GM23338 (cell line): ENCODE results near the gene NPM1. TPM values are rescaled to one million over a fixed set of nuclear protein-coding genes. Genes with fewer than 3 reads are reported as not detected.

Experiments
- ATAC-seq: fragments of 200-7000 bp; cut with Tn5 transposase; 3 replicates; pipeline ENCODE4 v1.9.1; 2020
- DNase-seq: peaks from one replicate; pipeline ENCODE4 v3.0.0-alpha.2; 2015; ENCODE audit warnings: low spot score
- H2AFZ ChIP-seq: fragments of 200-600 bp; sonication (generic); 2 replicates; pipeline ENCODE4 v1.8.0; 2016; ENCODE audit warnings: antibody characterized with exemption, mild to moderate bottlenecking, moderate library complexity
- H3F3A ChIP-seq: fragments of 200-600 bp; sonication (generic); replicated peaks from 2 replicates; pipeline ENCODE4 v1.8.0; 2017; ENCODE audit warnings: antibody characterized with exemption, mixed run types, low read depth
- H3K27ac ChIP-seq: fragments of 200-600 bp; sonication (generic); 2 replicates; pipeline ENCODE4 v1.6.1; 2016; ENCODE audit warnings: low read depth
- H3K27me3 ChIP-seq: fragments of 200-600 bp; sonication (generic); 2 replicates; pipeline ENCODE4 v1.8.0; 2016; ENCODE audit warnings: mild to moderate bottlenecking, mixed run types, moderate library complexity; ENCODE audit not compliant: insufficient read depth
- H3K36me3 ChIP-seq: fragments of 200-600 bp; sonication (generic); 2 replicates; pipeline ENCODE4 v1.8.0; 2016; ENCODE audit warnings: mild to moderate bottlenecking; ENCODE audit not compliant: insufficient read depth
- H3K4me1 ChIP-seq: fragments of 200-600 bp; sonication (generic); 2 replicates; pipeline ENCODE4 v1.8.0; 2016; ENCODE audit warnings: mild to moderate bottlenecking, moderate library complexity; ENCODE audit not compliant: insufficient read depth
- H3K4me2 ChIP-seq: fragments of 200-600 bp; sonication (generic); 2 replicates; pipeline ENCODE4 v1.7.1; 2017; ENCODE audit warnings: mixed run types
- H3K4me3 ChIP-seq: fragments of 200-600 bp; sonication (generic); 2 replicates; pipeline ENCODE4 v1.6.1; 2016; ENCODE audit warnings: mixed run types
- H3K79me2 ChIP-seq: fragments of 200-600 bp; sonication (generic); replicated peaks from 2 replicates; pipeline ENCODE4 v1.8.0; 2017; ENCODE audit warnings: mild to moderate bottlenecking; ENCODE audit not compliant: insufficient read depth
- H3K9me2 ChIP-seq: fragments of 200-600 bp; sonication (generic); 2 replicates; pipeline ENCODE4 v1.8.0; 2017; ENCODE audit not compliant: insufficient read depth
- H4K20me1 ChIP-seq: fragments of 200-600 bp; sonication (generic); replicated peaks from 2 replicates; pipeline ENCODE4 v1.8.0; 2017; ENCODE audit warnings: mild to moderate bottlenecking; ENCODE audit not compliant: insufficient read depth
- H3K27ac Mint-ChIP-seq: 2 replicates; pipeline ENCODE4 v1.8.0; 2020; ENCODE audit warnings: inconsistent platforms, mild to moderate bottlenecking, moderate library complexity, mixed read lengths
- H3K27me3 Mint-ChIP-seq: 3 replicates; pipeline ENCODE4 v1.8.0; 2022; ENCODE audit warnings: low read depth, mild to moderate bottlenecking, moderate library complexity, mixed read lengths, inconsistent platforms; ENCODE audit not compliant: insufficient read depth, poor library complexity
- H3K36me3 Mint-ChIP-seq: 3 replicates; pipeline ENCODE4 v1.8.0; 2021; ENCODE audit warnings: low read depth, mild to moderate bottlenecking, inconsistent platforms, moderate library complexity, mixed read lengths
- H3K4me1 Mint-ChIP-seq: 3 replicates; pipeline ENCODE4 v1.8.0; 2020; ENCODE audit warnings: mild to moderate bottlenecking, inconsistent platforms, mixed read lengths
- H3K4me3 Mint-ChIP-seq: 3 replicates; pipeline ENCODE4 v1.8.0; 2021; ENCODE audit warnings: moderate library complexity, mild to moderate bottlenecking, inconsistent platforms, mixed read lengths
- H3K9me3 Mint-ChIP-seq: 3 replicates; pipeline ENCODE4 v1.8.0; 2020; ENCODE audit warnings: moderate library complexity, mild to moderate bottlenecking, inconsistent platforms, mixed read lengths
- CREB1 ChIP-seq: fragments of 250-450 bp; sonication (Bioruptor Pico); IDR thresholded peaks from 2 replicates; pipeline ENCODE4 v1.5.0; 2020; ENCODE audit warnings: low read depth, mild to moderate bottlenecking, moderate library complexity
- CTCF ChIP-seq, 2 experiments: fragments of 200-600 bp in 1 of 2; sonication (generic) in 1 of 2; conservative IDR thresholded peaks; 2 replicates each; pipeline versions ENCODE4 v1.5.1 to v1.6.1; 2016 to 2017; ENCODE audit warnings: antibody characterized with exemption in 2 of 2, low read depth in 2 of 2, mild to moderate bottlenecking in 2 of 2, moderate library complexity in 1 of 2
- EZH2 ChIP-seq: fragments of 200-600 bp; sonication (generic); IDR thresholded peaks from one replicate; pipeline ENCODE4 v1.8.0; 2017; ENCODE audit warnings: antibody characterized with exemption, mild to moderate bottlenecking, low read depth; ENCODE audit not compliant: unreplicated experiment
- ZNF114 ChIP-seq: fragments of 250-450 bp; sonication (Bioruptor Pico); IDR thresholded peaks from 2 replicates; pipeline ENCODE4 v1.5.0; 2020; ENCODE audit warnings: mild to moderate bottlenecking, moderate library complexity
- ZNF331 ChIP-seq: fragments of 250-450 bp; sonication (Bioruptor Pico); IDR thresholded peaks from 2 replicates; pipeline ENCODE4 v1.5.0; 2020; ENCODE audit warnings: low read depth, mild to moderate bottlenecking, moderate library complexity
- ZNF462 ChIP-seq: fragments of 250-450 bp; sonication (Bioruptor Pico); IDR thresholded peaks from 2 replicates; pipeline ENCODE4 v1.5.0; 2020; ENCODE audit warnings: mild to moderate bottlenecking, moderate library complexity
- polyA plus RNA-seq: library from polyadenylated mRNA; unstranded; fragments of >200 nt; fragmentation: Nextera tagmentation; extraction: Ambion mirVana; gene quantifications from 2 replicates; pipeline ENCODE4 v1.2.1, GENCODE V29; 2016
- total RNA-seq: library from RNA; depleted of rRNA; stranded (reverse); fragments of >200 nt; shearing (Covaris generic); gene quantifications from 2 replicates; pipeline ENCODE4 v1.2.3, GENCODE V29; 2014
- TF ChIP-seq, protein P1 (sequence below): IDR thresholded peaks from one replicate; pipeline ENCODE4 v1.6.1; 2018; ENCODE audit warnings: antibody characterized with exemption; ENCODE audit not compliant: unreplicated experiment
- TF ChIP-seq, protein P2 (sequence below): IDR thresholded peaks from 2 replicates; pipeline ENCODE4 v1.6.1; 2016; ENCODE audit warnings: antibody characterized with exemption

Gene NPM1
- total and polyA plus RNA-seq, 2 experiments from 2014 or later = 3,739 to 5,242 TPM

DNA sequence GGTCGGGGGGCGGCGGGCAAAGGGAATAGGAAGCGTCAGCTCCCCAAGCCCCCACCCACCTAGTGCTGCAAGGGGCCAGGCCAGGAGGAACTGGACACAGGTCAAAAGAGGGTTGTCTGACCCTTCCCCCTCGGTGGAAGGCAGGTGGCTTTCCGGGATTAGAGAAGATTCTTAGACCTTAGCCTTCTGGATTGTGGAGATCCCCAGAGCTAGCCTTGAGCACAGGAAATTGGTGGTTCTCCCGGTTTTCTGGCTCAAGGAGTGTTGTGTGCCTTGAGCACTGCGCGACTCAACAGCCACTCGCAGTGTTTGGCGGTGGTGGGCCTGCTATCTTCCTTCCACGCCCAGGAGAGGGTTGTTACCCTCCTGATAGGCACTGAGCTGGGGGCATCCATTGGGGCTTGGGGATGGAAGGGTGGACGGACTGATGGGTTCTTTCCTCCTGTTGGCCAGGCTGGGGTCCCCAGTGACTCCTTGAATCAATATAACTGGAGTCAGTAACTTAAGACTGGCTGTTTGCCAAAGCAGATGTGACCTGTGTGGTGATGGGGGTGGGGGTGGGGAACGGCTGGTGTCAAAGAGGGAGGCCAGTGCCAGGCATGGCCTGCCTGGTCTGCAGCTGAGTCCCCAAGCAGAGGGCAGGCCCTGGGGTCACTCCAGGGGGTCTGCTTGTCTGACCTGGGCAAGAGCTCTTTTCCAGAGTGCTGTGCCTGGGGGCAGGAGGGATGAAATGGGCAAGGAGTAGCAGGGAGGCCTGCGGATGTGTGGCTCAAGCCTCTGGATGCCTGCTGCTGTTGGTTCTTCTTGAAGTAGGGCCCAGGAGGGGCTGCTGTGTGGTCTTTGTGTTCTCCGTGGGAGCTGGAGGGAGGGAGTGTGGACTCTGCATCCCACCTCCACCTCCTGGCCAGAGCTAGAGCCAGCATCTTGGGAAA is 33.9 kb downstream of the NPM1 start (continued):
- TF ChIP-seq ZNF462 (CRISPR knock-in tag) = no peak

DNA sequence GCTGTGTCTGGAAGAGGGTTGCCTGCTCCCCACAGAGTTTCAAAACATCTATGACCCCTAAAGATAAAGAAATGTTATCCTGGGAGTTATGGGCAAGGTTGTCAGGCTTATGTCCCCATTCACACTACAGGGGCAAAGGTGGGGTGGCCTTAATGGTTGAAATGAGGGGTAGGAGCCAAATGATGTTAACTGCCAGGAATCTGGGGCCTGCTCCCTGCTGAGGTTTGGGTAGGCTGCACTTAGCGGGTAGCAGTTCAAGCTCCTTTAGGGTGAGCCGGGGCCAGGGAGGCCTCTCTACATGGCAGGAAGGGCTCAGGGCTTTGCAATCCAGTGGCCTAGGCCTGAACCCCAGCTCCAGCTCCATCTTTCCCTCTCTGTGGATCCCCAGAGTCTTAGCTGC is 34.8 kb downstream of the NPM1 start:
- H3K36me3 Mint-ChIP-seq = no peaks in the 10 kb centered on the region
- H3K27me3 ChIP-seq = peaks cover 45% of the 10 kb centered on the region
- no peak overlapping the region for H3K4me2 ChIP-seq
- no peaks in the 10 kb centered on the region for H3K79me2 ChIP-seq
- H3K4me3 ChIP-seq = no peak overlapping the region
- ATAC-seq = no peak
- no peaks in the 10 kb centered on the region; the same call in 1 of the 2 replicates for H4K20me1 ChIP-seq
- H2AFZ ChIP-seq = no peak overlapping the region
- H3K4me1 Mint-ChIP-seq = peaks cover 32% of the 10 kb centered on the region
- H3K27ac ChIP-seq = no peak overlapping the region
- H3K27ac Mint-ChIP-seq = no peak overlapping the region
- no peaks in the 10 kb centered on the region for H3K9me3 Mint-ChIP-seq
- peaks cover 7% of the 10 kb centered on the region; the same call in 1 of the 2 replicates for H3F3A ChIP-seq
- DNase-seq = no peak
- peaks cover 29% of the 10 kb centered on the region for H3K4me1 ChIP-seq
- no peaks in the 10 kb centered on the region; the same call in 1 of the 2 replicates for H3K36me3 ChIP-seq
- no peak overlapping the region for H3K4me3 Mint-ChIP-seq
- no peaks in the 10 kb centered on the region for H3K9me2 ChIP-seq
- peaks cover 41% of the 10 kb centered on the region for H3K27me3 Mint-ChIP-seq
- TF ChIP-seq ZNF331 (CRISPR knock-in tag) = no peak
- TF ChIP-seq, protein P1, sequence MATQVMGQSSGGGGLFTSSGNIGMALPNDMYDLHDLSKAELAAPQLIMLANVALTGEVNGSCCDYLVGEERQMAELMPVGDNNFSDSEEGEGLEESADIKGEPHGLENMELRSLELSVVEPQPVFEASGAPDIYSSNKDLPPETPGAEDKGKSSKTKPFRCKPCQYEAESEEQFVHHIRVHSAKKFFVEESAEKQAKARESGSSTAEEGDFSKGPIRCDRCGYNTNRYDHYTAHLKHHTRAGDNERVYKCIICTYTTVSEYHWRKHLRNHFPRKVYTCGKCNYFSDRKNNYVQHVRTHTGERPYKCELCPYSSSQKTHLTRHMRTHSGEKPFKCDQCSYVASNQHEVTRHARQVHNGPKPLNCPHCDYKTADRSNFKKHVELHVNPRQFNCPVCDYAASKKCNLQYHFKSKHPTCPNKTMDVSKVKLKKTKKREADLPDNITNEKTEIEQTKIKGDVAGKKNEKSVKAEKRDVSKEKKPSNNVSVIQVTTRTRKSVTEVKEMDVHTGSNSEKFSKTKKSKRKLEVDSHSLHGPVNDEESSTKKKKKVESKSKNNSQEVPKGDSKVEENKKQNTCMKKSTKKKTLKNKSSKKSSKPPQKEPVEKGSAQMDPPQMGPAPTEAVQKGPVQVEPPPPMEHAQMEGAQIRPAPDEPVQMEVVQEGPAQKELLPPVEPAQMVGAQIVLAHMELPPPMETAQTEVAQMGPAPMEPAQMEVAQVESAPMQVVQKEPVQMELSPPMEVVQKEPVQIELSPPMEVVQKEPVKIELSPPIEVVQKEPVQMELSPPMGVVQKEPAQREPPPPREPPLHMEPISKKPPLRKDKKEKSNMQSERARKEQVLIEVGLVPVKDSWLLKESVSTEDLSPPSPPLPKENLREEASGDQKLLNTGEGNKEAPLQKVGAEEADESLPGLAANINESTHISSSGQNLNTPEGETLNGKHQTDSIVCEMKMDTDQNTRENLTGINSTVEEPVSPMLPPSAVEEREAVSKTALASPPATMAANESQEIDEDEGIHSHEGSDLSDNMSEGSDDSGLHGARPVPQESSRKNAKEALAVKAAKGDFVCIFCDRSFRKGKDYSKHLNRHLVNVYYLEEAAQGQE = no peak
- no peak for TF ChIP-seq ZNF114 (CRISPR knock-in tag)
- no peak for TF ChIP-seq CTCF (conservative IDR thresholded peaks at IDR 0.05; ENCODE audit: low read depth in 2 of 2)
- TF ChIP-seq, protein P2, sequence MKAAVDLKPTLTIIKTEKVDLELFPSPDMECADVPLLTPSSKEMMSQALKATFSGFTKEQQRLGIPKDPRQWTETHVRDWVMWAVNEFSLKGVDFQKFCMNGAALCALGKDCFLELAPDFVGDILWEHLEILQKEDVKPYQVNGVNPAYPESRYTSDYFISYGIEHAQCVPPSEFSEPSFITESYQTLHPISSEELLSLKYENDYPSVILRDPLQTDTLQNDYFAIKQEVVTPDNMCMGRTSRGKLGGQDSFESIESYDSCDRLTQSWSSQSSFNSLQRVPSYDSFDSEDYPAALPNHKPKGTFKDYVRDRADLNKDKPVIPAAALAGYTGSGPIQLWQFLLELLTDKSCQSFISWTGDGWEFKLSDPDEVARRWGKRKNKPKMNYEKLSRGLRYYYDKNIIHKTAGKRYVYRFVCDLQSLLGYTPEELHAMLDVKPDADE = no peak
- TF ChIP-seq CREB1 (CRISPR knock-in tag) = no peak
- no peak for TF ChIP-seq EZH2
